K562 (cell line): ENCODE measurements around the gene FBXL2. TPM values are rescaled to one million over a fixed set of nuclear protein-coding genes. Genes with fewer than 3 reads are reported as not detected.

ENCODE experiments used
- ATAC-seq: fragments of 200-7000 bp; cut with Tn5 transposase; 3 replicates; pipeline ENCODE4 v1.9.1; 2020; ENCODE audit warnings: moderate library complexity
- BruUV-seq: library from RNA; stranded (reverse); fragments of 400-500 nt; replicated peaks from 2 replicates; lab custom pipeline; 2021; lab: Mats Ljungman, UMichigan
- CTCF ChIA-PET: fragments of 300-600 bp; formaldehyde crosslinking; extraction: SDS; loops from one replicate; lab custom pipeline; 2021; ENCODE audit warnings: low intra/inter-chr PET ratio; lab: Yijun Ruan, JAX
- POLR2A ChIA-PET: fragments of 300-600, 350-650 bp; sonication (Branson Sonifier 250); formaldehyde crosslinking; extraction: SDS; loops from one replicate; lab custom pipeline; 2021; ENCODE audit warnings: antibody characterized with exemption, inconsistent platforms; lab: Yijun Ruan, JAX
- DNase-seq, 4 experiments: peaks; one replicate each; pipeline versions ENCODE4 v3.0.0 to v3.0.0-alpha.2; 2011 to 2018; ENCODE audit warnings: low spot score in 3 of 4, mixed read lengths in 3 of 4; ENCODE audit errors: extremely low read depth in 1 of 4
- FAIRE-seq: peaks from 2 replicates; lab custom pipeline; 2011; peaks lifted over from hg19 to GRCh38; lab: Jason Lieb, UNC
- H2AFZ ChIP-seq: 2 replicates; pipeline ENCODE4 v1.6.0; 2011; ENCODE audit warnings: low read depth, low read length, control low read depth, inconsistent platforms
- H3K27ac ChIP-seq: fragments of 200-600 bp; 3 replicates; pipeline ENCODE4 v1.8.0; 2011; ENCODE audit warnings: low read depth, mild to moderate bottlenecking, control low read depth, inconsistent platforms, low read length, moderate library complexity, mixed read lengths; ENCODE audit errors: extremely low read depth
- H3K27me3 ChIP-seq, 2 experiments: fragments of 300-600 bp in 1 of 2; 2 replicates in 1 of 2; 3 replicates in 1 of 2; pipeline versions ENCODE4 v1.6.0 to v1.8.0; 2011; ENCODE audit warnings: inconsistent platforms in 2 of 2, low read length in 2 of 2, mild to moderate bottlenecking in 1 of 2, mixed read lengths in 1 of 2, moderate library complexity in 1 of 2; ENCODE audit not compliant: control insufficient read depth in 2 of 2, insufficient read depth in 2 of 2
- H3K36me3 ChIP-seq: fragments of 300-600 bp; 3 replicates; pipeline ENCODE4 v1.8.0; 2011; ENCODE audit warnings: mild to moderate bottlenecking, low read length, inconsistent platforms; ENCODE audit not compliant: control insufficient read depth, insufficient read depth
- H3K4me1 ChIP-seq, 2 experiments: fragments of 200-600 bp in 1 of 2; replicated peaks in 1 of 2; 2 replicates in 1 of 2; 3 replicates in 1 of 2; pipeline versions ENCODE4 v1.5.1 to v1.8.0; 2011; ENCODE audit warnings: inconsistent platforms in 2 of 2, low read length in 2 of 2, mild to moderate bottlenecking in 1 of 2, mixed read lengths in 1 of 2, moderate library complexity in 1 of 2; ENCODE audit not compliant: control insufficient read depth in 2 of 2, insufficient read depth in 2 of 2
- H3K4me2 ChIP-seq: 2 replicates; pipeline ENCODE4 v1.6.1; 2011; ENCODE audit warnings: low read length, control low read depth, inconsistent platforms, mixed read lengths; ENCODE audit not compliant: insufficient read depth
- H3K4me3 ChIP-seq: fragments of 200-600 bp; sonication (generic), shearing (Covaris generic); 2 replicates; pipeline ENCODE4 v1.5.1; 2016; ENCODE audit warnings: control low read depth, inconsistent platforms
- H3K79me2 ChIP-seq: fragments of 200-600 bp; 3 replicates; pipeline ENCODE4 v1.8.0; 2011; ENCODE audit warnings: low read length, inconsistent platforms; ENCODE audit not compliant: control insufficient read depth, insufficient read depth
- H3K9ac ChIP-seq, 2 experiments: 2 replicates each; pipeline versions ENCODE4 v1.6.0 to v1.6.1; 2011; ENCODE audit warnings: low read depth in 2 of 2, low read length in 2 of 2, control low read depth in 1 of 2, inconsistent platforms in 1 of 2, mild to moderate bottlenecking in 1 of 2, mixed read lengths in 1 of 2; ENCODE audit not compliant: insufficient read depth in 1 of 2
- H3K9me1 ChIP-seq: one replicate; pipeline ENCODE4 v1.6.0; 2011; ENCODE audit warnings: inconsistent platforms, mild to moderate bottlenecking, low read length, moderate library complexity; ENCODE audit not compliant: control insufficient read depth, insufficient read depth
- H3K9me3 ChIP-seq: replicated peaks from 2 replicates; pipeline ENCODE4 v1.5.1; 2011; ENCODE audit warnings: low read depth, low read length, inconsistent platforms; ENCODE audit not compliant: control insufficient read depth, insufficient read depth
- H4K20me1 ChIP-seq: replicated peaks from 2 replicates; pipeline ENCODE4 v1.6.1; 2011; ENCODE audit warnings: low read length, inconsistent platforms, mixed read lengths; ENCODE audit not compliant: control insufficient read depth, insufficient read depth
- BDP1 ChIP-seq: IDR thresholded peaks from 3 replicates; pipeline ENCODE4 v1.6.1; 2011; ENCODE audit not compliant: insufficient read length, insufficient read depth
- DDX20 ChIP-seq: fragments of 450-650 bp; IDR thresholded peaks from 2 replicates; pipeline ENCODE4 v1.6.1; 2016; ENCODE audit warnings: missing genetic modification characterization, low read depth, mild to moderate bottlenecking, missing compliant biosample characterization, moderate library complexity
- E2F8 ChIP-seq: fragments of 450-650 bp; IDR thresholded peaks from 2 replicates; pipeline ENCODE4 v1.7.1; 2018; ENCODE audit warnings: mild to moderate bottlenecking, low read depth; ENCODE audit not compliant: partially characterized antibody
- EGR1 ChIP-seq: fragments of 450-650 bp; conservative IDR thresholded peaks from 2 replicates; pipeline ENCODE4 v1.6.1; 2017; ENCODE audit warnings: mild to moderate bottlenecking
- ETV1 ChIP-seq: fragments of 450-650 bp; conservative IDR thresholded peaks from 2 replicates; pipeline ENCODE4 v1.6.1; 2016; ENCODE audit warnings: missing genetic modification characterization, control low read depth, low read depth, missing compliant biosample characterization
- HNRNPUL1 ChIP-seq: fragments of 200-400 bp; formaldehyde crosslinking; IDR thresholded peaks from 2 replicates; pipeline ENCODE4 v1.6.1; 2017; ENCODE audit warnings: low read length
- NCOA4 ChIP-seq: fragments of 450-650 bp; IDR thresholded peaks from 2 replicates; pipeline ENCODE4 v1.6.1; 2018; ENCODE audit warnings: mild to moderate bottlenecking; ENCODE audit not compliant: partially characterized antibody
- PHF21A ChIP-seq: fragments of 450-650 bp; IDR thresholded peaks from 2 replicates; pipeline ENCODE4 v1.6.1; 2017; ENCODE audit warnings: low read depth, borderline replicate concordance
- POU5F1 ChIP-seq: fragments of 150-350 bp; IDR thresholded peaks from 2 replicates; pipeline ENCODE4 v1.6.1; 2014; ENCODE audit warnings: borderline replicate concordance, low read length, low read depth, mild to moderate bottlenecking; ENCODE audit not compliant: partially characterized antibody
- PRPF4 ChIP-seq: fragments of 200-400 bp; formaldehyde crosslinking; IDR thresholded peaks from one replicate; pipeline ENCODE4 v1.6.1; 2017; ENCODE audit warnings: low read length, low read depth, mild to moderate bottlenecking; ENCODE audit not compliant: insufficient read depth, poor library complexity, severe bottlenecking
- SMARCB1 ChIP-seq: IDR thresholded peaks from 2 replicates; pipeline ENCODE4 v1.6.1; 2011; ENCODE audit warnings: improper control_type of control experiment, low read depth; ENCODE audit not compliant: insufficient read length
- TAF9B ChIP-seq: fragments of 450-650 bp; IDR thresholded peaks from 2 replicates; pipeline ENCODE4 v1.6.1; 2018; ENCODE audit warnings: mild to moderate bottlenecking; ENCODE audit not compliant: partially characterized antibody
- TCF7 ChIP-seq: sonication (generic); IDR thresholded peaks from 2 replicates; pipeline ENCODE4 v1.6.1; 2016; ENCODE audit warnings: antibody characterized with exemption, borderline replicate concordance
- ZKSCAN8 ChIP-seq: fragments of 200-800 bp; sonication (Bioruptor generic); IDR thresholded peaks from 2 replicates; pipeline ENCODE4 v1.6.1; 2016; ENCODE audit warnings: missing genetic modification characterization, missing compliant biosample characterization
- ZNF592 ChIP-seq: fragments of 450-650 bp; IDR thresholded peaks from 2 replicates; pipeline ENCODE4 v1.6.1; 2017; ENCODE audit warnings: antibody characterized with exemption, mild to moderate bottlenecking
- WGBS: fragments of 100-300 bp; shearing (Covaris generic); methylation state at CpG from one replicate; pipeline ENCODE4 v1.1.6; 2016; ENCODE audit warnings: low coverage, mixed read lengths; ENCODE audit not compliant: insufficient coverage; ENCODE audit errors: missing lambda C conversion rate; 5-methylcytosine and 5-hydroxymethylcytosine counted together
- in situ Hi-C: fragments of 300-500 bp; cut with MboI; formaldehyde crosslinking; loops from 4 replicates; pipeline ENCODE4 v1.15.0; 2018; ENCODE audit warnings: inconsistent platforms, mixed read lengths
- intact Hi-C: fragments of 100-400 bp; cut with micrococcal nuclease; formaldehyde crosslinking; loops from 2 replicates; pipeline ENCODE4 v1.14.2; 2022
- polyA plus RNA-seq, 8 experiments: library from polyadenylated mRNA; depleted of rRNA in 4 of 8; stranded (reverse) in 5 of 8; unstranded in 3 of 8; fragments of >200 nt; fragmentation: Nextera tagmentation in 2 of 8; fragmentation: Illumina TruSeq in 1 of 8; extraction: Ambion mirVana in 2 of 8; extraction: Trizol in 1 of 8; gene quantifications; 2 replicates each; pipeline versions ENCODE4 v1.2.1 to v1.2.3, GENCODE V29; 2011 to 2014; ENCODE audit warnings: inconsistent platforms in 1 of 8, missing spikeins in 1 of 8
- total RNA-seq, 7 experiments: library from RNA; depleted of rRNA in 6 of 7; stranded (reverse); fragments of >200 nt in 6 of 7; fragmentation: Illumina TruSeq in 2 of 7; extraction: Trizol in 2 of 7; gene quantifications; 2 replicates each; pipeline versions ENCODE4 v1.2.1 to v1.2.3, GENCODE V29; 2011 to 2021; ENCODE audit warnings: low replicate concordance in 1 of 7

FBXL2 gene
- total and polyA plus RNA-seq, 9 of the 15 experiments (the other 6 are each of a cell fraction or from before 2014, with no cell fraction given): 1.3 to 6.9 (median 1.9) TPM

- H3K79me2 ChIP-seq: no peaks in the 10 kb centered on the region
- DNase-seq: peak in 1 of 4 experiments; percentile 14
- H2AFZ ChIP-seq: peak overlapping the region; percentile 73
- POLR2A ChIA-PET: interaction anchor here (0.6 to 1.9 kb wide), 4 partner anchors 10 to 372 kb away, joined by 3 to 7 read pairs (median 4); no protein-coding TSS in a partner anchor
- intact Hi-C loops (no loop called here), in situ Hi-C loops (no loop called here)
- peak overlapping the region in 1 of 2 experiments; percentile 22; a peak in 1 of 4 replicates for H3K9ac ChIP-seq
- H3K36me3 ChIP-seq: no peaks in the 10 kb centered on the region
- CTCF ChIA-PET: no interaction called here
- peak overlapping the region; percentile 59; the same call in 1 of the 2 replicates for H3K4me3 ChIP-seq
- no peaks in the 10 kb centered on the region for H3K27me3 ChIP-seq
- H3K27ac ChIP-seq: no peak overlapping the region
- H3K9me3 ChIP-seq: no peaks in the 10 kb centered on the region
- WGBS: 26% methylated on average over 11 of the region's 11 CpGs
- H3K4me1 ChIP-seq: peaks cover 6 to 11% of the 10 kb centered on the region in 2 experiments; a peak in 4 of 5 replicates
- no peaks in the 10 kb centered on the region for H3K9me1 ChIP-seq
- H3K4me2 ChIP-seq: peak overlapping the region; percentile 61
- TF ChIP-seq ZKSCAN8 (no peak), TCF7 (no peak), DDX20 (no peak), SMARCB1 (no peak), NCOA4 (no peak), POU5F1 (no peak), HNRNPUL1 (no peak), PHF21A (no peak), PRPF4 (no peak), BDP1 (no peak), E2F8 (no peak), ZNF592 (no peak), EGR1 (no peak), TAF9B (no peak), ETV1 (tag) (no peak)
- peak; percentile 42 for FAIRE-seq
- BruUV-seq: TSS peak; percentile 54
- peak; percentile 15; the same call in 2 of the 3 replicates for ATAC-seq
- no peaks in the 10 kb centered on the region for H4K20me1 ChIP-seq
These were observed 921 bp downstream of the FBXL2 start for GRCh38 chr3:33278163-33278562.
